Airway epithelial cell (primary cell): ENCODE results near the gene ATXN2L. TPM values are rescaled to one million over a fixed set of nuclear protein-coding genes. Genes with fewer than 3 reads are reported as not detected.

Source experiments
- total RNA-seq: library from RNA; depleted of rRNA; stranded (reverse); fragments of >200 nt; gene quantifications from 2 replicates; pipeline ENCODE4 v1.2.3, GENCODE V29; 2015

Gene ATXN2L
- 69.4 and 76.5 TPM in 2 replicates for total RNA-seq

GRCh38 chr16:28822520-28823290 is at the start of gene ATXN2L:
Gene ATXN2L, plus strand, starts transcription at chr16:28822999. Its CDS starts 261 bp downstream, at chr16:28823260.

GRCh38 chr16:28846080-28846932 is 23.5 kb downstream of the ATXN2L start, which contains the start of gene TUFM:
Gene TUFM, minus strand, starts transcription at chr16:28846348. Its CDS starts 79 bp downstream, at chr16:28846269.

GRCh38 chr16:28878083-28878926 is 55.5 kb downstream of the ATXN2L start, which contains the start of gene ATP2A1:
Gene ATP2A1, plus strand, starts transcription at chr16:28878488. Its CDS starts 184 bp downstream, at chr16:28878672.

Other genes with a start within 250 kb of the ATXN2L start
- 0.42 and 0.88 TPM in 2 replicates for gene SULT1A2, start 225.9 kb upstream of the ATXN2L start, total RNA-seq
- 6.8 and 12.6 TPM in 2 replicates for gene SULT1A1, start 213.0 kb upstream of the ATXN2L start, total RNA-seq
- gene NPIPB8, start 184.9 kb upstream of the ATXN2L start, total RNA-seq: not detected in 2 replicates
- 281 and 312 TPM in 2 replicates for gene EIF3C, start 111.5 kb upstream of the ATXN2L start, total RNA-seq
- gene NPIPB9, start 71.2 kb upstream of the ATXN2L start, total RNA-seq: 0.51 TPM in 1 of 2 replicates, not detected in the other
- gene TUFM, start 23.3 kb downstream of the ATXN2L start, total RNA-seq: 198 and 234 TPM in 2 replicates
- 19.7 and 22.8 TPM in 2 replicates for gene SH2B1, start 40.8 kb downstream of the ATXN2L start, total RNA-seq
- 0.14 TPM in 1 of 2 replicates, not detected in the other for gene ATP2A1, start 55.5 kb downstream of the ATXN2L start, total RNA-seq
- 36.6 and 52.2 TPM in 2 replicates for gene RABEP2, start 102.2 kb downstream of the ATXN2L start, total RNA-seq
- not detected in 2 replicates for gene CD19, start 109.0 kb downstream of the ATXN2L start, total RNA-seq
- gene NFATC2IP, start 127.9 kb downstream of the ATXN2L start, total RNA-seq: 17.4 and 19.5 TPM in 2 replicates
- gene SPNS1, start 151.8 kb downstream of the ATXN2L start, total RNA-seq: 29.1 and 45.4 TPM in 2 replicates
- gene LAT, start 162.1 kb downstream of the ATXN2L start, total RNA-seq: 0.09 and 0.28 TPM in 2 replicates